ENCODE results near the gene RCAN3.

DNA sequence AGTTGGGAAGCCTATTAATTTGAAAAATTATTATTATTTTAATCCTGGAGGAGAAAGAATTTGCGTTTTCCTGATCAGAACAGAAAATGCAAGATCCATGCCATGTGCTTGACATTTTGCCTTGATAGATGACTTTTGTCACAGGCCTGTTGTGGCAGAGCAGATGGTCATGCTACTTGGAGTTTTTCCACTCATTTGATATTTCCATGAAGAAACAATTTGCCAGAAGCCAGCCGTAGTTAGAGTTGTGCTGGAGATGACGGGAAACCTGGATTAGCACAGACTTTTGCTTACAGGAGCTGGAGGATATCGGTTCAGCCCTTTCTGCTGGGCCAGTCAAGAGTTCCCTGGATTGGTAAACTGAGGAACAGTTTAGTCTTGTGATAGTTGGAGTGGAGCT lies 3.2 kb downstream of the RCAN3 start:
- TF ChIP-seq ZFP30 (CRISPR knock-in tag; IDR thresholded peaks at IDR 0.05) = no peak
- TF ChIP-seq, protein P1, sequence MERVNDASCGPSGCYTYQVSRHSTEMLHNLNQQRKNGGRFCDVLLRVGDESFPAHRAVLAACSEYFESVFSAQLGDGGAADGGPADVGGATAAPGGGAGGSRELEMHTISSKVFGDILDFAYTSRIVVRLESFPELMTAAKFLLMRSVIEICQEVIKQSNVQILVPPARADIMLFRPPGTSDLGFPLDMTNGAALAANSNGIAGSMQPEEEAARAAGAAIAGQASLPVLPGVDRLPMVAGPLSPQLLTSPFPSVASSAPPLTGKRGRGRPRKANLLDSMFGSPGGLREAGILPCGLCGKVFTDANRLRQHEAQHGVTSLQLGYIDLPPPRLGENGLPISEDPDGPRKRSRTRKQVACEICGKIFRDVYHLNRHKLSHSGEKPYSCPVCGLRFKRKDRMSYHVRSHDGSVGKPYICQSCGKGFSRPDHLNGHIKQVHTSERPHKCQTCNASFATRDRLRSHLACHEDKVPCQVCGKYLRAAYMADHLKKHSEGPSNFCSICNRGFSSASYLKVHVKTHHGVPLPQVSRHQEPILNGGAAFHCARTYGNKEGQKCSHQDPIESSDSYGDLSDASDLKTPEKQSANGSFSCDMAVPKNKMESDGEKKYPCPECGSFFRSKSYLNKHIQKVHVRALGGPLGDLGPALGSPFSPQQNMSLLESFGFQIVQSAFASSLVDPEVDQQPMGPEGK (CRISPR knock-in tag; IDR thresholded peaks at IDR 0.05; ENCODE audit: borderline replicate concordance) = no peak
- no peak for TF ChIP-seq OSR1 (CRISPR knock-in tag; IDR thresholded peaks at IDR 0.05)
- no peak for TF ChIP-seq PPARA (CRISPR knock-in tag; IDR thresholded peaks at IDR 0.05; ENCODE audit: borderline replicate concordance)
- TF ChIP-seq TSHZ2 (CRISPR knock-in tag; IDR thresholded peaks at IDR 0.05) = no peak
- TF ChIP-seq CSDC2 (CRISPR knock-in tag; IDR thresholded peaks at IDR 0.05) = no peak
- no peak for TF ChIP-seq ZFP3 (CRISPR knock-in tag; IDR thresholded peaks at IDR 0.05)
- TF ChIP-seq GLIS3 (CRISPR knock-in tag; IDR thresholded peaks at IDR 0.05) = no peak
- TF ChIP-seq ZNF70 (CRISPR knock-in tag; IDR thresholded peaks at IDR 0.05) = no peak
- no peak for TF ChIP-seq TOX (CRISPR knock-in tag; IDR thresholded peaks at IDR 0.05; ENCODE audit: borderline replicate concordance)
- no peak for TF ChIP-seq ESRRG (CRISPR knock-in tag; IDR thresholded peaks at IDR 0.05)
- no peak for TF ChIP-seq TCF4 (CRISPR knock-in tag; IDR thresholded peaks at IDR 0.05; ENCODE audit: borderline replicate concordance)
- TF ChIP-seq SNAI2 (CRISPR knock-in tag; IDR thresholded peaks at IDR 0.05) = no peak
